A549 (cell line): ENCODE results near the gene QSER1. TPM values are rescaled to one million over a fixed set of nuclear protein-coding genes. Genes with fewer than 3 reads are reported as not detected.

Experiments used
- ATAC-seq, 2 experiments: fragments of 200-7000 bp in 1 of 2; fragments of >200 bp in 1 of 2; cut with Nextera tagmentation in 1 of 2; cut with Tn5 transposase in 1 of 2; 3 replicates each; pipeline versions ENCODE4 v1.8.0 to v1.9.1; 2018 to 2020; ENCODE audit warnings: mild to moderate bottlenecking in 1 of 2, moderate library complexity in 1 of 2
- CTCF ChIA-PET: fragments of 300-600 bp; sonication (Branson Sonifier 250); formaldehyde crosslinking; extraction: SDS; loops from one replicate; lab custom pipeline; 2021; ENCODE audit warnings: antibody characterized with exemption, inconsistent platforms; lab: Yijun Ruan, JAX
- POLR2A ChIA-PET: fragments of 350-600 bp; formaldehyde crosslinking; extraction: SDS; loops from one replicate; lab custom pipeline; 2021; ENCODE audit warnings: antibody characterized with exemption, inconsistent platforms; lab: Yijun Ruan, JAX
- DNase-seq, 2 experiments: peaks; one replicate each; pipeline versions ENCODE4 v3.0.0 to v3.0.0-alpha.2; 2011 to 2016; ENCODE audit warnings: low read depth in 1 of 2, low spot score in 1 of 2
- FAIRE-seq: peaks from 2 replicates; lab custom pipeline; 2011; peaks lifted over from hg19 to GRCh38; lab: Jason Lieb, UNC
- H3K27ac ChIP-seq, 2 experiments: fragments of >200 bp; sonication (Bioruptor Twin); formaldehyde crosslinking; 3 replicates each; pipeline ENCODE4 v1.5.1; 2016 to 2017
- H3K4me1 ChIP-seq: fragments of >200 bp; sonication (Bioruptor Twin); formaldehyde crosslinking; 3 replicates; pipeline ENCODE4 v1.6.1; 2016
- H3K4me2 ChIP-seq: fragments of >200 bp; sonication (Bioruptor Twin); formaldehyde crosslinking; 3 replicates; pipeline ENCODE4 v1.6.1; 2016
- H3K4me3 ChIP-seq: fragments of >200 bp; sonication (Bioruptor Twin); formaldehyde crosslinking; 3 replicates; pipeline ENCODE4 v1.5.1; 2016
- H3K9me3 ChIP-seq: fragments of >200 bp; sonication (Bioruptor Twin); formaldehyde crosslinking; 3 replicates; pipeline ENCODE4 v1.6.1; 2016
- ATOH8 ChIP-seq: fragments of 250-450 bp; sonication (Bioruptor Pico); IDR thresholded peaks from 2 replicates; pipeline ENCODE4 v1.5.0; 2020; ENCODE audit warnings: low read depth, mild to moderate bottlenecking, moderate library complexity
- CHD2 ChIP-seq: fragments of 150-350 bp; IDR thresholded peaks from 2 replicates; pipeline ENCODE4 v1.6.1; 2014; ENCODE audit warnings: low read length; ENCODE audit not compliant: partially characterized antibody
- CTCF ChIP-seq: fragments of >200 bp; sonication (Bioruptor Twin); formaldehyde crosslinking; IDR thresholded peaks from 3 replicates; pipeline ENCODE4 v1.5.1; 2016
- ELK1 ChIP-seq: fragments of 150-350 bp; IDR thresholded peaks from 2 replicates; pipeline ENCODE4 v1.6.1; 2014; ENCODE audit warnings: low read depth, mild to moderate bottlenecking, low read length
- FOSB ChIP-seq: fragments of 250-450 bp; sonication (Bioruptor Pico); IDR thresholded peaks from 2 replicates; pipeline ENCODE4 v1.5.0; 2020; ENCODE audit warnings: mild to moderate bottlenecking, moderate library complexity
- FOXS1 ChIP-seq: fragments of 250-450 bp; sonication (Bioruptor Pico); IDR thresholded peaks from 2 replicates; pipeline ENCODE4 v1.5.0; 2020; ENCODE audit warnings: mild to moderate bottlenecking, moderate library complexity
- HDAC2 ChIP-seq: fragments of 200-600 bp; sonication (generic); IDR thresholded peaks from 2 replicates; pipeline ENCODE4 v1.6.1; 2016
- HES2 ChIP-seq: fragments of >200 bp; sonication (Bioruptor Twin); formaldehyde crosslinking; IDR thresholded peaks from 2 replicates; pipeline ENCODE4 v1.6.1; 2016
- HOXB13 ChIP-seq: fragments of 250-450 bp; sonication (Bioruptor Pico); IDR thresholded peaks from 2 replicates; pipeline ENCODE4 v1.5.0; 2020; ENCODE audit warnings: low read depth, mild to moderate bottlenecking, moderate library complexity
- HOXB5 ChIP-seq: fragments of 250-450 bp; sonication (Bioruptor Pico); IDR thresholded peaks from 2 replicates; pipeline ENCODE4 v1.5.0; 2020; ENCODE audit warnings: mild to moderate bottlenecking, moderate library complexity
- JUN ChIP-seq, 2 experiments: fragments of >200 bp; sonication (Bioruptor Twin); formaldehyde crosslinking; IDR thresholded peaks; 2 replicates in 1 of 2; 3 replicates in 1 of 2; pipeline ENCODE4 v1.6.1; 2016 to 2017
- KDM1A ChIP-seq: fragments of 200-600 bp; sonication (generic); IDR thresholded peaks from 2 replicates; pipeline ENCODE4 v1.6.1; 2016; ENCODE audit warnings: low read depth, mild to moderate bottlenecking
- MAX ChIP-seq: IDR thresholded peaks from 2 replicates; pipeline ENCODE4 v1.6.1; 2012
- MAZ ChIP-seq: fragments of 150-350 bp; IDR thresholded peaks from 2 replicates; pipeline ENCODE4 v1.6.1; 2014; ENCODE audit warnings: antibody characterized with exemption, low read depth, low read length, borderline replicate concordance
- MYC ChIP-seq: IDR thresholded peaks from 2 replicates; pipeline ENCODE4 v1.6.1; 2012; ENCODE audit warnings: mild to moderate bottlenecking, inconsistent platforms, low read length, improper control_type of control experiment, borderline replicate concordance
- NR3C1 ChIP-seq: fragments of >200 bp; sonication (Bioruptor Twin); formaldehyde crosslinking; IDR thresholded peaks from 3 replicates; pipeline ENCODE4 v1.6.1; 2017
- PBX3 ChIP-seq: IDR thresholded peaks from 2 replicates; pipeline ENCODE4 v1.6.1; 2012
- PHF8 ChIP-seq: fragments of 200-600 bp; sonication (generic); IDR thresholded peaks from 2 replicates; pipeline ENCODE4 v1.6.1; 2016; ENCODE audit warnings: low read depth, mild to moderate bottlenecking, antibody characterized with exemption, moderate library complexity, borderline replicate concordance
- POLR2A ChIP-seq: IDR thresholded peaks from 2 replicates; pipeline ENCODE4 v1.6.1; 2012; ENCODE audit warnings: mild to moderate bottlenecking, low read length
- POLR2AphosphoS2 ChIP-seq: conservative IDR thresholded peaks from 2 replicates; pipeline ENCODE4 v1.6.1; 2012; ENCODE audit warnings: low read length, improper control_type of control experiment, inconsistent platforms
- RAD21 ChIP-seq, 2 experiments: fragments of >200 bp in 1 of 2; sonication (Bioruptor Twin) in 1 of 2; formaldehyde crosslinking in 1 of 2; IDR thresholded peaks in 1 of 2; conservative IDR thresholded peaks in 1 of 2; 2 replicates in 1 of 2; 3 replicates in 1 of 2; pipeline ENCODE4 v1.6.1; 2012 to 2018; ENCODE audit warnings: inconsistent platforms in 1 of 2
- RFX5 ChIP-seq: fragments of 450-650 bp; IDR thresholded peaks from 2 replicates; pipeline ENCODE4 v1.7.1; 2014; ENCODE audit warnings: antibody characterized with exemption, mild to moderate bottlenecking, moderate library complexity
- SMC3 ChIP-seq: fragments of >200 bp; sonication (Bioruptor Twin); formaldehyde crosslinking; IDR thresholded peaks from 3 replicates; pipeline ENCODE4 v1.6.1; 2018; ENCODE audit warnings: inconsistent platforms
- SREBF2 ChIP-seq: fragments of 450-650 bp; IDR thresholded peaks from 2 replicates; pipeline ENCODE4 v1.6.1; 2014; ENCODE audit warnings: mild to moderate bottlenecking, moderate library complexity
- ZC3H11A ChIP-seq: fragments of 450-650 bp; IDR thresholded peaks from 2 replicates; pipeline ENCODE4 v1.6.1; 2014; ENCODE audit warnings: antibody characterized with exemption, mild to moderate bottlenecking
- ZFP36 ChIP-seq: fragments of 450-650 bp; IDR thresholded peaks from 2 replicates; pipeline ENCODE4 v1.6.1; 2014; ENCODE audit warnings: borderline replicate concordance; ENCODE audit not compliant: partially characterized antibody
- WGBS: methylation state at CpG from one replicate; pipeline ENCODE4 v1.1.6; 2017; ENCODE audit errors: missing lambda C conversion rate; 5-methylcytosine and 5-hydroxymethylcytosine counted together
- polyA plus RNA-seq, 4 experiments: library from polyadenylated mRNA; depleted of rRNA in 3 of 4; stranded (reverse); fragments of >200 nt; fragmentation: RNase III in 1 of 4; extraction: RNeasy Plus Mini Kit Qiagen cat#74134 plus additional on column Dnase treatment in 1 of 4; gene quantifications; 2 replicates in 3 of 4; 3 replicates in 1 of 4; pipeline ENCODE4 v1.2.3, GENCODE V29; 2011 to 2017

Gene QSER1
- polyA plus RNA-seq, 2 of the 4 experiments (the other 2 are of a cell fraction) = 13.2 to 27.2 TPM

- no peak overlapping the region for H3K27ac ChIP-seq
- H3K4me3 ChIP-seq = no peak overlapping the region
- FAIRE-seq = no peak
- no peaks in the 10 kb centered on the region for H3K9me3 ChIP-seq
- DNase-seq = no peak
- no peaks in the 10 kb centered on the region for H3K4me1 ChIP-seq
- H3K4me2 ChIP-seq = no peak overlapping the region
- no peak for ATAC-seq
- POLR2A ChIA-PET = no interaction called here
- CTCF ChIA-PET = interaction anchor here (0.9 to 8.8 kb wide), 2 partner anchors 10 to 112 kb away, joined by 3 to 88 read pairs; no protein-coding TSS in a partner anchor
- no peak for TF ChIP-seq MAZ
- no peak for TF ChIP-seq HDAC2
- TF ChIP-seq RAD21 (conservative IDR thresholded peaks at IDR 0.05 in 1 of 2, IDR thresholded peaks at IDR 0.05 in 1 of 2) = no peak
- no peak for TF ChIP-seq JUN (IDR thresholded peaks at IDR 0.05)
- TF ChIP-seq NR3C1 = no peak
- TF ChIP-seq PBX3 = no peak
- TF ChIP-seq HES2 = no peak
- no peak for TF ChIP-seq ZC3H11A
- TF ChIP-seq CHD2 = no peak
- TF ChIP-seq POLR2AphosphoS2 = no peak
- no peak for TF ChIP-seq POLR2A
- TF ChIP-seq MYC = no peak
- no peak for TF ChIP-seq HOXB5 (CRISPR knock-in tag)
- TF ChIP-seq SREBF2 = no peak
Measured at GRCh38 chr11:32953700-32954099, 61.1 kb downstream of the QSER1 start.

GRCh38 chr11:32960553-32961164, 68.0 kb downstream of the QSER1 start:
- H3K4me3 ChIP-seq = no peak overlapping the region
- POLR2A ChIA-PET = no interaction called here
- FAIRE-seq (peak; percentile 13), DNase-seq (peak in 1 of 2 experiments; percentile 63), ATAC-seq (peak in 1 of 2 experiments; percentile 64; a peak in 3 of 6 replicates)
- CTCF ChIA-PET = interaction anchor here (0.8 to 9.9 kb wide), 16 partner anchors 9 to 130 kb away, joined by 3 to 88 read pairs (median 4); partner anchors contain the start of gene QSER1
- TF ChIP-seq FOSB (no peak), FOXS1 (no peak), RAD21 (conservative IDR thresholded peaks at IDR 0.05 in 1 of 2, IDR thresholded peaks at IDR 0.05 in 1 of 2) (peak; percentile 85 to 87), MAX (no peak), CTCF (peak; percentile 82), KDM1A (no peak), PHF8 (no peak), SMC3 (peak; percentile 76), HOXB13 (CRISPR knock-in tag) (no peak)
- no peak overlapping the region for H3K27ac ChIP-seq
- 0% methylated on average over 1 of the region's 1 CpG for WGBS
- H3K9me3 ChIP-seq = no peaks in the 10 kb centered on the region
- H3K4me2 ChIP-seq = no peak overlapping the region
- peaks cover 4% of the 10 kb centered on the region; the same call in 1 of the 3 replicates for H3K4me1 ChIP-seq

- ChIA-PET CTCF (interaction anchor here (1.2 to 9.9 kb wide), 4 partner anchors 64 to 107 kb away, joined by 3 to 79 read pairs (median 7); no protein-coding TSS in a partner anchor), POLR2A (no interaction called here)
- ATAC-seq = no peak
- H3K4me3 ChIP-seq = no peak overlapping the region
- H3K27ac ChIP-seq = no peak overlapping the region
- no peak overlapping the region for H3K4me2 ChIP-seq
- H3K9me3 ChIP-seq = no peaks in the 10 kb centered on the region
- no peak for FAIRE-seq
- TF ChIP-seq ATOH8 (CRISPR knock-in tag) (no peak), RFX5 (no peak), ELK1 (no peak), ZC3H11A (no peak), ZFP36 (no peak)
- TF ChIP-seq, all 56 proteins: peak for 0
- DNase-seq = no peak
- 94% methylated on average over 2 of the region's 2 CpGs for WGBS
- H3K4me1 ChIP-seq = peaks cover 4% of the 10 kb centered on the region; the same call in 1 of the 3 replicates
Measured at GRCh38 chr11:32962016-32962415, 69.4 kb downstream of the QSER1 start.
